SK-N-SH (cell line): ENCODE data around the gene MPV17L2. TPM values are rescaled to one million over a fixed set of nuclear protein-coding genes. Genes with fewer than 3 reads are reported as not detected.

Experiments used
- CHD2 ChIP-seq: fragments of 150-350 bp; IDR thresholded peaks from 2 replicates; pipeline ENCODE4 v1.6.1; 2018; ENCODE audit warnings: low read length; ENCODE audit not compliant: partially characterized antibody
- ELF1 ChIP-seq: IDR thresholded peaks from 2 replicates; pipeline ENCODE4 v1.4.0; 2012
- EZH2phosphoT487 ChIP-seq: fragments of 200-600 bp; sonication (generic); IDR thresholded peaks from 2 replicates; pipeline ENCODE4 v1.6.1; 2017; ENCODE audit warnings: low read depth, mixed run types, mild to moderate bottlenecking, antibody characterized with exemption, moderate library complexity, borderline replicate concordance
- GABPA ChIP-seq: IDR thresholded peaks from 2 replicates; pipeline ENCODE4 v1.4.0; 2012; ENCODE audit warnings: low read depth, mild to moderate bottlenecking
- GATA2 ChIP-seq: sonication (generic); formaldehyde crosslinking; IDR thresholded peaks from 2 replicates; pipeline ENCODE4 v1.5.0; 2020; ENCODE audit warnings: mild to moderate bottlenecking, missing genetic modification reagents
- MXI1 ChIP-seq: IDR thresholded peaks from 2 replicates; pipeline ENCODE4 v1.6.1; 2012; ENCODE audit warnings: mild to moderate bottlenecking, low read depth, low read length, improper control_type of control experiment
- NFIC ChIP-seq: IDR thresholded peaks from 2 replicates; pipeline ENCODE4 v1.4.0; 2012; ENCODE audit warnings: borderline replicate concordance
- NRF1 ChIP-seq: IDR thresholded peaks from 2 replicates; pipeline ENCODE4 v1.6.1; 2012; ENCODE audit warnings: low read depth, mild to moderate bottlenecking, low read length
- POLR2AphosphoS5 ChIP-seq: IDR thresholded peaks from 2 replicates; pipeline ENCODE4 v1.6.1; 2012; ENCODE audit warnings: low read depth, low read length
- RFX5 ChIP-seq: IDR thresholded peaks from 2 replicates; pipeline ENCODE4 v1.6.1; 2012; ENCODE audit warnings: mild to moderate bottlenecking, improper control_type of control experiment, low read length
- RXRA ChIP-seq: IDR thresholded peaks from 2 replicates; pipeline ENCODE4 v1.4.0; 2012; ENCODE audit warnings: low read depth, mild to moderate bottlenecking, borderline replicate concordance
- SMC3 ChIP-seq: IDR thresholded peaks from 2 replicates; pipeline ENCODE4 v1.6.1; 2012; ENCODE audit warnings: low read depth, low read length, improper control_type of control experiment
- TAF1 ChIP-seq: IDR thresholded peaks from 2 replicates; pipeline ENCODE4 v1.6.1; 2012; ENCODE audit warnings: low read depth, mild to moderate bottlenecking, low read length, moderate library complexity, borderline replicate concordance
- TCF12 ChIP-seq: IDR thresholded peaks from 2 replicates; pipeline ENCODE4 v1.4.0; 2012
- TEAD4 ChIP-seq: IDR thresholded peaks from 2 replicates; pipeline ENCODE4 v1.4.0; 2012; ENCODE audit warnings: mild to moderate bottlenecking, borderline replicate concordance; ENCODE audit not compliant: insufficient read depth
- USF1 ChIP-seq: IDR thresholded peaks from 2 replicates; pipeline ENCODE4 v1.4.0; 2012; ENCODE audit warnings: low read depth, borderline replicate concordance
- USF2 ChIP-seq: fragments of 150-350 bp; IDR thresholded peaks from 2 replicates; pipeline ENCODE4 v1.6.1; 2017; ENCODE audit warnings: antibody characterized with exemption, low read length, low read depth, borderline replicate concordance
- YY1 ChIP-seq: IDR thresholded peaks from 2 replicates; pipeline ENCODE4 v1.4.0; 2012; ENCODE audit warnings: low read depth, mild to moderate bottlenecking
- polyA plus RNA-seq, 3 experiments: library from polyadenylated mRNA; depleted of rRNA; stranded (reverse); fragments of >200 nt; gene quantifications; 2 replicates each; pipeline ENCODE4 v1.2.3, GENCODE V29; 2012
- TF ChIP-seq, protein P1 (sequence below): IDR thresholded peaks from 2 replicates; pipeline ENCODE4; 2012
- TF ChIP-seq, protein P2 (sequence below): IDR thresholded peaks from 2 replicates; pipeline ENCODE4 v1.6.1; 2012; ENCODE audit warnings: mild to moderate bottlenecking, low read depth, low read length, moderate library complexity
- TF ChIP-seq, protein P3 (sequence below): fragments of 150-350 bp; IDR thresholded peaks from 2 replicates; pipeline ENCODE4 v1.6.1; 2016; ENCODE audit warnings: mild to moderate bottlenecking, low read depth, low read length
- TF ChIP-seq, protein P4 (sequence below): fragments of 200-600 bp; sonication (generic); IDR thresholded peaks from 2 replicates; pipeline ENCODE4 v1.6.1; 2017; ENCODE audit warnings: antibody characterized with exemption, mild to moderate bottlenecking, moderate library complexity

The MPV17L2 gene
- polyA plus RNA-seq, 1 of the 3 experiments (the other 2 are of a cell fraction): 17.5 TPM

GRCh38 chr19:18156841-18157464 is 36.1 kb upstream of the MPV17L2 start (continued):
- TF ChIP-seq, protein P1, sequence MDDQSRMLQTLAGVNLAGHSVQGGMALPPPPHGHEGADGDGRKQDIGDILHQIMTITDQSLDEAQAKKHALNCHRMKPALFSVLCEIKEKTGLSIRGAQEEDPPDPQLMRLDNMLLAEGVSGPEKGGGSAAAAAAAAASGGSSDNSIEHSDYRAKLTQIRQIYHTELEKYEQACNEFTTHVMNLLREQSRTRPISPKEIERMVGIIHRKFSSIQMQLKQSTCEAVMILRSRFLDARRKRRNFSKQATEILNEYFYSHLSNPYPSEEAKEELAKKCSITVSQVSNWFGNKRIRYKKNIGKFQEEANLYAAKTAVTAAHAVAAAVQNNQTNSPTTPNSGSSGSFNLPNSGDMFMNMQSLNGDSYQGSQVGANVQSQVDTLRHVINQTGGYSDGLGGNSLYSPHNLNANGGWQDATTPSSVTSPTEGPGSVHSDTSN: no peak
- peak; percentile 96 for TF ChIP-seq NFIC
- TF ChIP-seq YY1: no peak
- TF ChIP-seq TAF1: no peak
- peak; percentile 60; the same call in 1 of the 2 replicates for TF ChIP-seq USF2
- TF ChIP-seq ELF1: no peak
- no peak for TF ChIP-seq EZH2phosphoT487
- TF ChIP-seq, protein P2, sequence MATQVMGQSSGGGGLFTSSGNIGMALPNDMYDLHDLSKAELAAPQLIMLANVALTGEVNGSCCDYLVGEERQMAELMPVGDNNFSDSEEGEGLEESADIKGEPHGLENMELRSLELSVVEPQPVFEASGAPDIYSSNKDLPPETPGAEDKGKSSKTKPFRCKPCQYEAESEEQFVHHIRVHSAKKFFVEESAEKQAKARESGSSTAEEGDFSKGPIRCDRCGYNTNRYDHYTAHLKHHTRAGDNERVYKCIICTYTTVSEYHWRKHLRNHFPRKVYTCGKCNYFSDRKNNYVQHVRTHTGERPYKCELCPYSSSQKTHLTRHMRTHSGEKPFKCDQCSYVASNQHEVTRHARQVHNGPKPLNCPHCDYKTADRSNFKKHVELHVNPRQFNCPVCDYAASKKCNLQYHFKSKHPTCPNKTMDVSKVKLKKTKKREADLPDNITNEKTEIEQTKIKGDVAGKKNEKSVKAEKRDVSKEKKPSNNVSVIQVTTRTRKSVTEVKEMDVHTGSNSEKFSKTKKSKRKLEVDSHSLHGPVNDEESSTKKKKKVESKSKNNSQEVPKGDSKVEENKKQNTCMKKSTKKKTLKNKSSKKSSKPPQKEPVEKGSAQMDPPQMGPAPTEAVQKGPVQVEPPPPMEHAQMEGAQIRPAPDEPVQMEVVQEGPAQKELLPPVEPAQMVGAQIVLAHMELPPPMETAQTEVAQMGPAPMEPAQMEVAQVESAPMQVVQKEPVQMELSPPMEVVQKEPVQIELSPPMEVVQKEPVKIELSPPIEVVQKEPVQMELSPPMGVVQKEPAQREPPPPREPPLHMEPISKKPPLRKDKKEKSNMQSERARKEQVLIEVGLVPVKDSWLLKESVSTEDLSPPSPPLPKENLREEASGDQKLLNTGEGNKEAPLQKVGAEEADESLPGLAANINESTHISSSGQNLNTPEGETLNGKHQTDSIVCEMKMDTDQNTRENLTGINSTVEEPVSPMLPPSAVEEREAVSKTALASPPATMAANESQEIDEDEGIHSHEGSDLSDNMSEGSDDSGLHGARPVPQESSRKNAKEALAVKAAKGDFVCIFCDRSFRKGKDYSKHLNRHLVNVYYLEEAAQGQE: no peak
- peak; percentile 84 for TF ChIP-seq MXI1
- TF ChIP-seq SMC3: 0 out of 2 replicates have a peak, but pooled peaks have one; percentile 2
- TF ChIP-seq GABPA: no peak
- peak; percentile 54 for TF ChIP-seq TCF12
- TF ChIP-seq TEAD4: no peak
- peak; percentile 94 for TF ChIP-seq RFX5
- peak; percentile 38 for TF ChIP-seq POLR2AphosphoS5
- TF ChIP-seq CHD2: peak; percentile 72
- TF ChIP-seq RXRA: no peak
- TF ChIP-seq, protein P3, sequence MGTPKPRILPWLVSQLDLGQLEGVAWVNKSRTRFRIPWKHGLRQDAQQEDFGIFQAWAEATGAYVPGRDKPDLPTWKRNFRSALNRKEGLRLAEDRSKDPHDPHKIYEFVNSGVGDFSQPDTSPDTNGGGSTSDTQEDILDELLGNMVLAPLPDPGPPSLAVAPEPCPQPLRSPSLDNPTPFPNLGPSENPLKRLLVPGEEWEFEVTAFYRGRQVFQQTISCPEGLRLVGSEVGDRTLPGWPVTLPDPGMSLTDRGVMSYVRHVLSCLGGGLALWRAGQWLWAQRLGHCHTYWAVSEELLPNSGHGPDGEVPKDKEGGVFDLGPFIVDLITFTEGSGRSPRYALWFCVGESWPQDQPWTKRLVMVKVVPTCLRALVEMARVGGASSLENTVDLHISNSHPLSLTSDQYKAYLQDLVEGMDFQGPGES: no peak
- TF ChIP-seq USF1: peak; percentile 87
- no peak for TF ChIP-seq NRF1
- TF ChIP-seq, protein P4, sequence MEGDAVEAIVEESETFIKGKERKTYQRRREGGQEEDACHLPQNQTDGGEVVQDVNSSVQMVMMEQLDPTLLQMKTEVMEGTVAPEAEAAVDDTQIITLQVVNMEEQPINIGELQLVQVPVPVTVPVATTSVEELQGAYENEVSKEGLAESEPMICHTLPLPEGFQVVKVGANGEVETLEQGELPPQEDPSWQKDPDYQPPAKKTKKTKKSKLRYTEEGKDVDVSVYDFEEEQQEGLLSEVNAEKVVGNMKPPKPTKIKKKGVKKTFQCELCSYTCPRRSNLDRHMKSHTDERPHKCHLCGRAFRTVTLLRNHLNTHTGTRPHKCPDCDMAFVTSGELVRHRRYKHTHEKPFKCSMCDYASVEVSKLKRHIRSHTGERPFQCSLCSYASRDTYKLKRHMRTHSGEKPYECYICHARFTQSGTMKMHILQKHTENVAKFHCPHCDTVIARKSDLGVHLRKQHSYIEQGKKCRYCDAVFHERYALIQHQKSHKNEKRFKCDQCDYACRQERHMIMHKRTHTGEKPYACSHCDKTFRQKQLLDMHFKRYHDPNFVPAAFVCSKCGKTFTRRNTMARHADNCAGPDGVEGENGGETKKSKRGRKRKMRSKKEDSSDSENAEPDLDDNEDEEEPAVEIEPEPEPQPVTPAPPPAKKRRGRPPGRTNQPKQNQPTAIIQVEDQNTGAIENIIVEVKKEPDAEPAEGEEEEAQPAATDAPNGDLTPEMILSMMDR: no peak
- TF ChIP-seq GATA2 (CRISPR knock-in tag): no peak
